SK-N-MC (cell line): ENCODE measurements around the gene PTGDR2.

Source experiments
- DNase-seq: peaks from one replicate; pipeline ENCODE4 v3.0.0-alpha.2; 2011; ENCODE audit warnings: low read depth, low spot score
- H3K27ac ChIP-seq: fragments of 200-600 bp; sonication (generic); 2 replicates; pipeline ENCODE4 v1.5.1; 2016; ENCODE audit warnings: mixed run types
- H3K36me3 ChIP-seq: fragments of 200-600 bp; sonication (generic); 2 replicates; pipeline ENCODE4 v1.6.1; 2017; ENCODE audit warnings: antibody characterized with exemption, low read length, mixed read lengths; ENCODE audit not compliant: insufficient read depth
- H3K4me3 ChIP-seq: fragments of 200-600 bp; sonication (generic); 2 replicates; pipeline ENCODE4 v1.5.1; 2016
- H3K9ac ChIP-seq: fragments of 200-600 bp; sonication (generic); 2 replicates; pipeline ENCODE4 v1.8.0; 2017; ENCODE audit warnings: mixed run types, mixed read lengths; ENCODE audit not compliant: insufficient read length
- H3K9me3 ChIP-seq: fragments of 200-600 bp; sonication (generic); 2 replicates; pipeline ENCODE4 v1.6.1; 2017; ENCODE audit warnings: low read depth, mild to moderate bottlenecking, antibody characterized with exemption, low read length, moderate library complexity, mixed read lengths
- EZH2 ChIP-seq: fragments of 200-600 bp; sonication (generic); IDR thresholded peaks from one replicate; pipeline ENCODE4 v1.6.1; 2017; ENCODE audit warnings: antibody characterized with exemption
- FOXP2 ChIP-seq: optimal IDR thresholded peaks from 2 replicates; pipeline ENCODE3; 2011; ENCODE audit warnings: mild to moderate bottlenecking, moderate library complexity; ENCODE audit not compliant: insufficient read depth; ENCODE audit errors: extremely low read length, control extremely low read depth
- POLR2AphosphoS5 ChIP-seq: IDR thresholded peaks from 2 replicates; pipeline ENCODE4 v1.6.1; 2012; ENCODE audit warnings: mild to moderate bottlenecking, low read depth, low read length, borderline replicate concordance

PTGDR2 gene

GRCh38 chr11:60871378-60872061, 15.8 kb upstream of the PTGDR2 start:
- H3K27ac ChIP-seq, result no peak overlapping the region
- DNase-seq, result no peak
- H3K4me3 ChIP-seq, result no peak overlapping the region
- no peak for TF ChIP-seq EZH2
- no peak for TF ChIP-seq POLR2AphosphoS5
- TF ChIP-seq FOXP2, result no peak
- no peaks in the 10 kb centered on the region for H3K9me3 ChIP-seq
- H3K36me3 ChIP-seq, result no peaks in the 10 kb centered on the region
- H3K9ac ChIP-seq, result no peak overlapping the region

GRCh38 chr11:60870733-60871377, 15.1 kb upstream of the PTGDR2 start:
- no peak for DNase-seq
- Histone ChIP-seq H3K4me3 (no peak overlapping the region), H3K36me3 (no peaks in the 10 kb centered on the region), H3K9me3 (no peaks in the 10 kb centered on the region), H3K27ac (no peak overlapping the region), H3K9ac (no peak overlapping the region)
- no peak for TF ChIP-seq EZH2
- TF ChIP-seq FOXP2, result no peak
- TF ChIP-seq POLR2AphosphoS5, result no peak

GRCh38 chr11:60870276-60870675, 14.5 kb upstream of the PTGDR2 start:
- Histone ChIP-seq H3K9ac (no peak overlapping the region), H3K36me3 (no peaks in the 10 kb centered on the region), H3K27ac (no peak overlapping the region), H3K9me3 (no peaks in the 10 kb centered on the region), H3K4me3 (no peak overlapping the region)
- DNase-seq, result no peak
- no peak for TF ChIP-seq FOXP2

DNA sequence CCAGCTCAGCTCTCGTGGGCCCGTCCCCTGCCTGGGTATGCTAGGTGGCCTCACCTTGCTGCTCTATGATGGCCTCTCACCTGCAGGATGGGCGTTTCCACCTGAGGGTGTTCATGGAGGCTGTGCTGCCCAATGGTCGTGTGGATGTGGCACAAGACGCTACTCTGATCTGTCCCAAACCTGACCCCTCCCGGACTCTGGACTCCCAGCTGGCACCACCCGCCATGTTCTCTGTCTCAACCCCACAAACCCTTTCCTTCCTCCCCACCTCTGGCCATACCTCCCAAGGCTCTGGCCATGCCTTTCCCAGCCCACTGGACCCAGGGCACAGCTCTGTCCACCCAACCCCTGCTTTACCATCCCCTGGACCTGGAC, 13.7 kb upstream of the PTGDR2 start:
- Histone ChIP-seq H3K36me3 (no peaks in the 10 kb centered on the region), H3K4me3 (no peak overlapping the region), H3K9ac (no peak overlapping the region), H3K27ac (no peak overlapping the region), H3K9me3 (no peaks in the 10 kb centered on the region)
- no peak for DNase-seq
- TF ChIP-seq FOXP2 (no peak), EZH2 (no peak), POLR2AphosphoS5 (no peak)

GRCh38 chr11:60868682-60869450, 13.1 kb upstream of the PTGDR2 start:
- Histone ChIP-seq H3K9ac (no peak overlapping the region), H3K4me3 (no peak overlapping the region), H3K27ac (no peak overlapping the region), H3K9me3 (no peaks in the 10 kb centered on the region), H3K36me3 (no peaks in the 10 kb centered on the region)
- DNase-seq, result no peak
- TF ChIP-seq EZH2 (no peak), FOXP2 (no peak), POLR2AphosphoS5 (no peak)

- Histone ChIP-seq H3K9ac (no peak overlapping the region), H3K36me3 (no peaks in the 10 kb centered on the region), H3K4me3 (no peak overlapping the region), H3K27ac (no peak overlapping the region), H3K9me3 (no peaks in the 10 kb centered on the region)
- TF ChIP-seq POLR2AphosphoS5 (no peak), FOXP2 (no peak), EZH2 (no peak)
- DNase-seq, result no peak
Observed at GRCh38 chr11:60867871-60868681, 12.3 kb upstream of the PTGDR2 start.

DNA sequence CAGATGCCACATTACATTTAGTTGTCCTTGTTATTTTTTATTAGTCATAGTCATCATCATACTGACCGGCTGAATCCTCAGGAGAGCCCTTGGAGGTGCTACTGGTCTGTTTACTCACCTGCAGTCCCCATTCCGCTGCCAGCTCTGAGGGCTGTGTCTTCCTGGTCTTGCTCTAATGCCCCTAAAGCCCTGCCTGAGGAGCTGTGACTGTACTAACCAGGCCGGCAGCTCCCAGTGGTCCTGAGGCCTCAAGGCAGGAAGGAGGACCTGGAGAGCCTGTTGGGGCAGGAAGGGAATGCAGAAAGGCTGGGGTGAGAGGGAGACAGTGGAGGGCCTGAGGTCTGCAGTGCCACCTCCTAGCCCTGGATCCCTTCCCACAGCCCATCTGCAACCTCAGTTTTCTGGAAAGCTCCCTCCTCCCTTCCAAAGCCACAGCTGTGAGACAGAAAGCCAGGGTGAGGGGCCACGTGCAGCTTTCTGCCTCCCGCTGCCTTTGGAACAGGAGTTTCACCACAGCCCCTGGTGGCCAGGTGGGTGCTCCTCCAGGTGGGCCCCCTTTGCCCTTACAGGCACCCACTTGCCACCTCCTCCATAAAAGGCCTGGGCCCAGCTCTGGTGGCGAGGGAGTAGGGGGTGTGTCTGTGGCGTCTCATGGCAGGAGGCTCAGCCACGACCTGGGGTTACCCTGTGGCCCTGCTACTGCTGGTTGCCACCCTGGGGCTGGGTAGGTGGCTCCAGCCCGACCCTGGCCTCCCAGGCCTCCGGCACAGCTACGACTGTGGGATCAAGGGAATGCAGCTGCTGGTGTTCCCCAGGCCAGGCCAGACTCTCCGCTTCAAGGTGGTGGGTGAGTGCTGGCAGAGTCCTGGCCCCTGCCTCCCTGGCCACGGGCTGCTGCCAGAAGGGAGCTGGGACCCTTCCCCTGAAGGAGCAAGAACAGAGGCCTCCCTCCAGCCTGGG, 11.4 kb upstream of the PTGDR2 start, which contains the start of gene ZP1:
Gene ZP1 (plus strand): TSS at position 632 of the 960 bp plus-strand sequence. CDS start 20 bp downstream, at position 652.
- no peaks in the 10 kb centered on the region for H3K9me3 ChIP-seq
- no peak within 1 kb of the TSS for H3K27ac ChIP-seq
- TF ChIP-seq POLR2AphosphoS5 (no peak), FOXP2 (no peak), EZH2 (no peak)
- no peak within 1 kb of the TSS for H3K4me3 ChIP-seq
- no peak within 1 kb of the TSS for H3K9ac ChIP-seq
- no peak for DNase-seq
- no peaks in the 10 kb centered on the region for H3K36me3 ChIP-seq
